H9 (cell line): ENCODE data around the gene WSCD2. TPM values are rescaled to one million over a fixed set of nuclear protein-coding genes. Genes with fewer than 3 reads are reported as not detected.

Source experiments
- DNase-seq: peaks from one replicate; pipeline ENCODE4 v3.0.0-alpha.2; 2017
- H2AFZ ChIP-seq: one replicate; pipeline ENCODE4 v1.6.1; 2013; ENCODE audit warnings: mild to moderate bottlenecking, low read length, control low read depth, moderate library complexity
- H2AK5ac ChIP-seq: 2 replicates; pipeline ENCODE4 v1.6.1; 2013; ENCODE audit warnings: low read length, control low read depth, mixed read lengths; ENCODE audit not compliant: insufficient read length
- H2BK120ac ChIP-seq: one replicate; pipeline ENCODE4 v1.6.1; 2013; ENCODE audit warnings: low read depth, mild to moderate bottlenecking, low read length, control low read depth, inconsistent platforms; ENCODE audit not compliant: poor library complexity, severe bottlenecking
- H2BK12ac ChIP-seq: 2 replicates; pipeline ENCODE4 v1.6.1; 2013; ENCODE audit warnings: low read length, control low read depth, mixed read lengths, low read depth; ENCODE audit not compliant: insufficient read length
- H2BK15ac ChIP-seq: 2 replicates; pipeline ENCODE4 v1.6.1; 2013; ENCODE audit warnings: low read depth, low read length, control low read depth
- H2BK20ac ChIP-seq: one replicate; pipeline ENCODE4 v1.6.1; 2013; ENCODE audit warnings: low read depth, mild to moderate bottlenecking, low read length, control low read depth, inconsistent platforms; ENCODE audit not compliant: poor library complexity, severe bottlenecking
- H2BK5ac ChIP-seq: 2 replicates; pipeline ENCODE4 v1.6.1; 2013; ENCODE audit warnings: low read length, control low read depth, mixed read lengths; ENCODE audit not compliant: insufficient read length
- H3K14ac ChIP-seq: 2 replicates; pipeline ENCODE4 v1.6.1; 2013; ENCODE audit warnings: low read length, control low read depth; ENCODE audit not compliant: insufficient read depth
- H3K18ac ChIP-seq: 2 replicates; pipeline ENCODE4 v1.6.1; 2013; ENCODE audit warnings: low read depth, mild to moderate bottlenecking, mixed read lengths, low read length, control low read depth; ENCODE audit not compliant: insufficient read length
- H3K23ac ChIP-seq: 2 replicates; pipeline ENCODE4 v1.6.1; 2013; ENCODE audit warnings: low read length, control low read depth, mixed read lengths, low read depth; ENCODE audit not compliant: insufficient read length
- H3K23me2 ChIP-seq: 2 replicates; pipeline ENCODE4 v1.6.1; 2013; ENCODE audit warnings: low read depth, mild to moderate bottlenecking, mixed read lengths, low read length, control low read depth; ENCODE audit not compliant: insufficient read length, poor library complexity, severe bottlenecking
- H3K27ac ChIP-seq: 2 replicates; pipeline ENCODE4 v1.5.1; 2013; ENCODE audit warnings: low read length, control low read depth, mixed read lengths, low read depth; ENCODE audit not compliant: insufficient read length
- H3K27me3 ChIP-seq: 2 replicates; pipeline ENCODE4 v1.6.1; 2013; ENCODE audit warnings: low read length, control low read depth, inconsistent platforms; ENCODE audit not compliant: insufficient read depth
- H3K4ac ChIP-seq: 2 replicates; pipeline ENCODE4 v1.6.1; 2013; ENCODE audit warnings: low read depth, mild to moderate bottlenecking, control low read depth, inconsistent platforms, low read length, moderate library complexity
- H3K4me1 ChIP-seq: 2 replicates; pipeline ENCODE4 v1.6.1; 2013; ENCODE audit warnings: low read length, control low read depth, inconsistent platforms; ENCODE audit not compliant: insufficient read depth
- H3K4me2 ChIP-seq: 2 replicates; pipeline ENCODE4 v1.6.1; 2013; ENCODE audit warnings: low read length, control low read depth, mixed read lengths; ENCODE audit not compliant: insufficient read length, insufficient read depth
- H3K56ac ChIP-seq: 2 replicates; pipeline ENCODE4 v1.6.1; 2013; ENCODE audit warnings: low read depth, mild to moderate bottlenecking, mixed read lengths, low read length, control low read depth; ENCODE audit not compliant: insufficient read length
- H3K79me1 ChIP-seq: 2 replicates; pipeline ENCODE4 v1.6.1; 2013; ENCODE audit warnings: low read depth, mild to moderate bottlenecking, moderate library complexity, low read length, control low read depth, inconsistent platforms; ENCODE audit not compliant: insufficient read depth, poor library complexity, severe bottlenecking
- H3K79me2 ChIP-seq: 2 replicates; pipeline ENCODE4 v1.6.1; 2013; ENCODE audit warnings: low read length, control low read depth, inconsistent platforms; ENCODE audit not compliant: insufficient read depth
- H3K9ac ChIP-seq: 2 replicates; pipeline ENCODE4 v1.6.1; 2013; ENCODE audit warnings: low read length, control low read depth, mixed read lengths; ENCODE audit not compliant: insufficient read length; ENCODE audit errors: extremely low read depth
- H3K9me3 ChIP-seq: one replicate; pipeline ENCODE4 v1.6.1; 2013; ENCODE audit warnings: low read depth, low read length, inconsistent platforms; ENCODE audit not compliant: control insufficient read depth
- H3T11ph ChIP-seq: one replicate; pipeline ENCODE4 v1.6.1; 2013; ENCODE audit warnings: mild to moderate bottlenecking, low read length, control low read depth, inconsistent platforms
- H4K20me1 ChIP-seq: one replicate; pipeline ENCODE4 v1.6.1; 2013; ENCODE audit not compliant: control insufficient read depth, insufficient read length, insufficient read depth
- H4K5ac ChIP-seq: 2 replicates; pipeline ENCODE4 v1.6.1; 2013; ENCODE audit warnings: low read depth, mild to moderate bottlenecking, mixed read lengths, low read length, control low read depth; ENCODE audit not compliant: insufficient read length
- H4K8ac ChIP-seq: replicated peaks from 2 replicates; pipeline ENCODE4 v1.6.1; 2013; ENCODE audit warnings: low read length, control low read depth, mixed read lengths, low read depth; ENCODE audit not compliant: insufficient read length
- H4K91ac ChIP-seq: 2 replicates; pipeline ENCODE4 v1.6.1; 2013; ENCODE audit warnings: low read depth, mild to moderate bottlenecking, moderate library complexity, mixed read lengths, low read length, control low read depth; ENCODE audit not compliant: insufficient read length
- H3K27ac Mint-ChIP-seq, 3 experiments: 2 replicates in 2 of 3; 3 replicates in 1 of 3; pipeline ENCODE4 v1.8.0; 2020 to 2021; ENCODE audit warnings: mixed read lengths in 3 of 3, mild to moderate bottlenecking in 1 of 3, moderate library complexity in 1 of 3
- H3K27me3 Mint-ChIP-seq: 2 replicates; pipeline ENCODE4 v1.8.0; 2021; ENCODE audit warnings: low read depth, mild to moderate bottlenecking, moderate library complexity, mixed read lengths
- H3K36me3 Mint-ChIP-seq, 3 experiments: 2 replicates in 2 of 3; 3 replicates in 1 of 3; pipeline ENCODE4 v1.8.0; 2020 to 2021; ENCODE audit warnings: low read depth in 3 of 3, mixed read lengths in 3 of 3; ENCODE audit not compliant: insufficient read depth in 1 of 3
- H3K4me1 Mint-ChIP-seq, 2 experiments: 2 replicates each; pipeline ENCODE4 v1.8.0; 2020; ENCODE audit warnings: mixed read lengths in 2 of 2
- H3K4me3 Mint-ChIP-seq, 2 experiments: 2 replicates in 1 of 2; 3 replicates in 1 of 2; pipeline ENCODE4 v1.8.0; 2020 to 2021; ENCODE audit warnings: mild to moderate bottlenecking in 2 of 2, mixed read lengths in 2 of 2, moderate library complexity in 1 of 2
- H3K9me3 Mint-ChIP-seq, 2 experiments: 2 replicates in 1 of 2; 3 replicates in 1 of 2; pipeline ENCODE4 v1.8.0; 2020; ENCODE audit warnings: mild to moderate bottlenecking in 2 of 2, mixed read lengths in 2 of 2, moderate library complexity in 1 of 2
- CTCF ChIP-seq: fragments of 200-600 bp; sonication (generic); conservative IDR thresholded peaks from 3 replicates; pipeline ENCODE4 v1.8.0; 2021; ENCODE audit warnings: antibody characterized with exemption, mild to moderate bottlenecking
- WGBS: extraction: QIAGEN DNeasy Blood & Tissue Kit; methylation state at CpG from one replicate; pipeline ENCODE4 v1.1.7; 2013; ENCODE audit warnings: missing lambda C conversion rate, low lambda C conversion rate, mixed read lengths; ENCODE audit not compliant: insufficient read length; ENCODE audit errors: extremely low coverage; 5-methylcytosine and 5-hydroxymethylcytosine counted together
- total RNA-seq: library from RNA; stranded (reverse); gene quantifications from 2 replicates; pipeline ENCODE4 v1.2.1, GENCODE V29; 2021

WSCD2 gene
- total RNA-seq, 1 experiment from 2014 or later = 0.92 TPM

DNA sequence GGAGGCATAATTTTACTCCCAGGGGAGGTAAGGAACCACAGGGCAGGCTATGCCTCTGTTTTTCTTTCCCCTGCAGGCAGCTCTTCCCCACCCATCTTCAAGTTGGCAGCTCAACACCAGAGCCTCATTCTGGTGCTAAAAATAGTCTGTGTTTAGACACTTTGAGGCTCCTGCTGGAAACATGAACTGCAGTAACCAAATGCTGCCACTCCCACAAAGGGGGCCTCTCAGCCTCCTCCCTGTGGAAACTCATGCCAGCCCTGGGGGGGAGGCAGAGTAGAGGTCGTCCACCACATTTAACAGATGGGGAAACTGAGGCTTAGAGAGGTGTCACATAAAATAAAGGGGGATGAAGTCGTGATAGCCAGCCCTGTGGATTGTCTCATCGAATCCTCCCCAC lies 61.4 kb downstream of the WSCD2 start:
- no peak overlapping the region for H3K9ac ChIP-seq
- H3K27ac ChIP-seq = no peak overlapping the region
- H3K79me1 ChIP-seq = no peaks in the 10 kb centered on the region
- Mint-ChIP-seq H3K36me3 (no peaks in the 10 kb centered on the region), H3K4me1 (peaks cover 11 to 14% of the 10 kb centered on the region in 2 experiments), H3K4me3 (no peak overlapping the region), H3K27me3 (peaks cover 7% of the 10 kb centered on the region), H3K9me3 (no peaks in the 10 kb centered on the region), H3K27ac (no peak overlapping the region)
- TF ChIP-seq CTCF = no peak; the same call in 2 of the 3 replicates
- H3K14ac ChIP-seq = no peak overlapping the region; the same call in 1 of the 2 replicates
- H4K5ac ChIP-seq = no peak overlapping the region
- DNase-seq = no peak
- no peak overlapping the region for H3K4ac ChIP-seq
- H3K27me3 ChIP-seq = no peaks in the 10 kb centered on the region
- no peak overlapping the region for H2BK5ac ChIP-seq
- H3K79me2 ChIP-seq = no peaks in the 10 kb centered on the region
- H2BK120ac ChIP-seq = no peak overlapping the region
- no peak overlapping the region for H2BK12ac ChIP-seq
- no peaks in the 10 kb centered on the region for H4K20me1 ChIP-seq
- no peak overlapping the region for H4K91ac ChIP-seq
- H3K4me2 ChIP-seq = no peak overlapping the region
- H2AFZ ChIP-seq = no peak overlapping the region
- no peak overlapping the region for H2BK15ac ChIP-seq
- no CpG with 5 or more reads among the region's 3 CpGs for WGBS
- no peak overlapping the region for H3T11ph ChIP-seq
- no peak overlapping the region for H3K18ac ChIP-seq
- no peak overlapping the region for H3K23ac ChIP-seq
- no peak overlapping the region for H3K56ac ChIP-seq
- no peak overlapping the region for H2BK20ac ChIP-seq
- H4K8ac ChIP-seq = no peak overlapping the region
- H3K4me1 ChIP-seq = no peaks in the 10 kb centered on the region
- H3K9me3 ChIP-seq = no peaks in the 10 kb centered on the region
- H2AK5ac ChIP-seq = no peak overlapping the region
- H3K23me2 ChIP-seq = no peaks in the 10 kb centered on the region
